GM13976 (cell line): Measurements from ENCODE around the gene PPY.

Experiments
- DNase-seq: peaks from one replicate; pipeline ENCODE4 v3.0.0; 2012; ENCODE audit warnings: low spot score
- in situ Hi-C: fragments of 300-500 bp; cut with MboI; formaldehyde crosslinking; loops from one replicate; pipeline ENCODE4 v1.12.0; 2022; ENCODE audit warnings: low sequenced_read_pairs, mixed read lengths, inconsistent platforms; ENCODE audit not compliant: unreplicated experiment
- TF ChIP-seq, protein P1 (sequence below): IDR thresholded peaks from 2 replicates; pipeline ENCODE4 v1.5.1; 2012; ENCODE audit warnings: borderline replicate concordance, mild to moderate bottlenecking; ENCODE audit not compliant: insufficient read depth; ENCODE audit errors: extremely low read depth, missing control alignments, control extremely low read depth

The PPY gene

DNA sequence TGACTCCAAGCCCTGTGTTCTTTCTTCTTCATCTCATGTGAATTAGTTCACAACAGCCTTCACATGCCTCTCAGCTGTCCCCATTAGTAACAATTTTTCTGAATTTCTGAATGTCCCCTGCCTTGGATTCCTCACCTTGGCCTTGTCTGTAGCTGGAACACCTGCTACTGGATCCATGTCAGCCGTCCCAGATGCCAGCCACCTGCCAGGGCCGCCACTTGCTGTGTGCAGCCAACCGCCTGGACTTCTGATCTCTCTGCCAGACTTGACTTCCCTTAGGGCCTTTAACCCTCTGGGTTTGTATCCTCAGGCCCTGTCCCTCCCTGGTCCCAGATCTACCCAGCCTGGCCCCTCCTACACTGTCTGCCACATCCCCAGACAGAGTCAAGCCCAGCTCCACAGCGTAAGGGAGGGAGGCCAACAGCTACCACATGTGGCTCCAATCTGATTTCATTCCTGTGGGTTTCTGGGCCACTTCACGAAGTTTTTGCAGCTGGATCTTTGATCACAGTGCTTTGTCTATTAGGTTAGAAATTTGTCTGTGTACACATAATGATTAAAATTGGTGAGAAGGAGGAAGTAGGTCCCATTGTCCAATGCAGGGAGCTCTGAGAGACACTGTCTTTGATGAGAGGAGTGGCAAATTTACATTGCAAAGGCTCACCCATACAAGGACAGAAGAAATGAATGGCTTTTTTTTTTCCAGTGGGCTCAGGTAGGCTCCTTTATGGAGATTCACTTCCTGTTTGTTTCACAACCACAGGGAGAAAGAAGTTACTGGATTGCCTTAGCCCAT lies 50.2 kb downstream of the PPY start:
- no peak for DNase-seq
- in situ Hi-C loops = no loop called here
- TF ChIP-seq, protein P1, sequence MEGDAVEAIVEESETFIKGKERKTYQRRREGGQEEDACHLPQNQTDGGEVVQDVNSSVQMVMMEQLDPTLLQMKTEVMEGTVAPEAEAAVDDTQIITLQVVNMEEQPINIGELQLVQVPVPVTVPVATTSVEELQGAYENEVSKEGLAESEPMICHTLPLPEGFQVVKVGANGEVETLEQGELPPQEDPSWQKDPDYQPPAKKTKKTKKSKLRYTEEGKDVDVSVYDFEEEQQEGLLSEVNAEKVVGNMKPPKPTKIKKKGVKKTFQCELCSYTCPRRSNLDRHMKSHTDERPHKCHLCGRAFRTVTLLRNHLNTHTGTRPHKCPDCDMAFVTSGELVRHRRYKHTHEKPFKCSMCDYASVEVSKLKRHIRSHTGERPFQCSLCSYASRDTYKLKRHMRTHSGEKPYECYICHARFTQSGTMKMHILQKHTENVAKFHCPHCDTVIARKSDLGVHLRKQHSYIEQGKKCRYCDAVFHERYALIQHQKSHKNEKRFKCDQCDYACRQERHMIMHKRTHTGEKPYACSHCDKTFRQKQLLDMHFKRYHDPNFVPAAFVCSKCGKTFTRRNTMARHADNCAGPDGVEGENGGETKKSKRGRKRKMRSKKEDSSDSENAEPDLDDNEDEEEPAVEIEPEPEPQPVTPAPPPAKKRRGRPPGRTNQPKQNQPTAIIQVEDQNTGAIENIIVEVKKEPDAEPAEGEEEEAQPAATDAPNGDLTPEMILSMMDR = no peak
